WERI-Rb-1 (cell line): ENCODE results near the gene ACAP1.

Source experiments
- DNase-seq: peaks from one replicate; pipeline ENCODE4 v3.0.0-alpha.2; 2020
- H3K27ac ChIP-seq: fragments of 250-450 bp; sonication (Bioruptor Pico); 2 replicates; pipeline ENCODE4 v1.5.1; 2020; ENCODE audit warnings: mild to moderate bottlenecking, moderate library complexity
- H3K27me3 ChIP-seq: fragments of 250-450 bp; sonication (Bioruptor Pico); 2 replicates; pipeline ENCODE4 v1.5.1; 2021; ENCODE audit warnings: mild to moderate bottlenecking, low read depth, moderate library complexity; ENCODE audit not compliant: insufficient read depth, severe bottlenecking
- H3K36me3 ChIP-seq: fragments of 250-450 bp; sonication (Bioruptor Pico); 2 replicates; pipeline ENCODE4 v1.5.1; 2020; ENCODE audit warnings: mild to moderate bottlenecking, moderate library complexity
- H3K4me3 ChIP-seq: 2 replicates; pipeline ENCODE4 v1.5.1; 2011; ENCODE audit warnings: low read depth, mild to moderate bottlenecking, control low read depth, low read length
- H3K9me3 ChIP-seq: fragments of 250-450 bp; sonication (Bioruptor Pico); 2 replicates; pipeline ENCODE4 v1.5.1; 2021; ENCODE audit warnings: mild to moderate bottlenecking, moderate library complexity; ENCODE audit not compliant: severe bottlenecking
- CTCF ChIP-seq: IDR thresholded peaks from 2 replicates; pipeline ENCODE4 v1.5.1; 2011; ENCODE audit warnings: low read depth, mild to moderate bottlenecking, control low read depth, inconsistent platforms, low read length

The ACAP1 gene

GRCh38 chr17:7391307-7391706 is 55.0 kb downstream of the ACAP1 start:
- no peaks in the 10 kb centered on the region for H3K27me3 ChIP-seq
- no peak overlapping the region for H3K27ac ChIP-seq
- no peak for DNase-seq
- no peaks in the 10 kb centered on the region for H3K9me3 ChIP-seq
- TF ChIP-seq CTCF: no peak
- peaks cover 23% of the 10 kb centered on the region for H3K36me3 ChIP-seq
- no peak overlapping the region for H3K4me3 ChIP-seq

DNA sequence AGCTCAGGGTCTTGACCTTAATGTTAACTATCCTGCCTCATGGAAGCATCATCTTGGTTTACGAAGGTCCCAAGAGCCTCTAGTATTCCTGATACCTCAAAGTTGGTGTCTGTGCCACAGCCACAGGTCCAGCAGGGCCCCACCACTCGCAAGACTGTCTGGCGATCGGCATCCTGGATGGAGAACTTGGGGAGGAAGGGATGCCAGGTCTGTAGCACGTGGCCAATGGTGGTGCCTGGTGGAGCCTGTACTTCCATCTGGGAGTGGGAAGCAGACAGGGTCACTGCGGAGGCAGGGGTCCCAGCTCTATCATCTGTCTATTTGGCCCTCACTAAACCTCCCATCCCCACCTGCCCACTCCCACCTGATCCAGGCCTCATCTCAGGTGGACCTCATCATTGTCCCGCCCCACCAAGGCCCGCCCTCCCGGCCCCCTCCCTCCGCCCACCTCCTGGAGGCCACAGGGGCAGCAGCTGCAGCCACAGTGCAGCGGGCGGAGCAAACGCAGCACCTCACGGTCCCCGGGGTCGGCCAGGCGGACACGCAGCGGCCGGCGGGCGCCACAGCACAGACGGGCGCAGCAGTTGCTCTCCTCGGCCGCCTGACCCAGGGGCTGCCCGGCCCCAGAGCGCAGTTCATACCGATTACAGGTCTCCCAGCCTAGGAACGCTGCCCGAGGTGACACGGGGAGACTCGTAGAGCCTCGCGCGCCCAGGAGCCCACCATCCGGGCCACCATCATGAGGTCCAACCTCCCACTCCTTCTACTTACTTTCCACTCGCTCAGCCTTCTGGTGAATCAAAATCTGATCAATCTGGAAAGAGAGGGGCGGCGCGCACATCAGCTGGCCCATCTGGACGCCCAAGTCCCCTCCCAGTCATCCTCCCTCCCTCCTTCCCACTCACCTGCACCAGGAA is 56.6 kb downstream of the ACAP1 start:
- no peak overlapping the region for H3K4me3 ChIP-seq

DNA sequence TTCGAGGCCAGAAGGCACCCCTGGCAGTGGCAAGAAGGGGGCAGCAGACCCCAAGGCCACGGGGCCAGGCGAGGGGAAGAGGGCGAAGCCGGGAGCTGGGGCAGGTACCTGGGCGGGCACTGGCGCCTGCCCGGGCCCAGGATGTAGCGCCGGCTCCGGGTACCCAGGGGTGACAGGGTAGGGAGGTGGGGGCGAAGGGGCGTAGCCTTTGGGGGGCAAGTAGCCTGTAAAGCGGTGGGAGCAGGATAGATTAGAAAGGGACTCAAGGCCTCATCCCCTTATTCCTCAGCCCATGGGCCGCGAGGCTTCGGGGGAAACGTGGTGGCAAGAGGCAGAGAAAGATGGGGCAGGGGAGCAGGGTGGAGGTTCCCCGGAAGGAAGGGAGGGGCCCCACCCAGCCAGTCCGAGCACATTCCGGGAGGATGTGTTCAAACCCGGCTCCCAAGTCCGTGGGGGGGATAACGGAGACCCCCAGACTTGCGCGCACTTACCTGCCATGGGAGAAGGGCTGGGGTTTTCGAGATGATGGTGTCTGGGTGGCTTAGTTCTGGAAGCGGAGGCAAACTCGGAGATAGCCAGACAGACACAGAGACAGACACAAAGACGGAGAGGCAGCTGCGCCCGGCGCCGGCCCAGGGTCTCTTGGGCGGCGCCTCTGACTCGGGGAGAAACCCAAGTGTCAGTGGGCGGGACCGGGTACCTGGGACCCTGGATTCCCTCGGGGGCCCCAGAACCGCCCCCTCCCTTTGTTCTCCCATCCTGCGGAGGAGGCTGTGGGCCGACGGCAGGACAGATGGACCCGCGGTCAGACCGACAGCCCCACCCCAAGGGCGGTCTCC is 57.5 kb downstream of the ACAP1 start:
- peak; percentile 10; the same call in 1 of the 2 replicates for TF ChIP-seq CTCF
- peak overlapping the region; percentile 75 for H3K27ac ChIP-seq
- H3K27me3 ChIP-seq: no peaks in the 10 kb centered on the region
- no peaks in the 10 kb centered on the region for H3K9me3 ChIP-seq
- peak overlapping the region; percentile 49 for H3K4me3 ChIP-seq
- peak; percentile 61 for DNase-seq
- H3K36me3 ChIP-seq: peaks cover 17% of the 10 kb centered on the region

More for the DNA sequence above, 56.6 kb downstream of the ACAP1 start:
- Histone ChIP-seq H3K36me3 (peaks cover 23% of the 10 kb centered on the region), H3K27me3 (no peaks in the 10 kb centered on the region), H3K9me3 (no peaks in the 10 kb centered on the region), H3K27ac (no peak overlapping the region)
- no peak for TF ChIP-seq CTCF
- no peak for DNase-seq

GRCh38 chr17:7394452-7395191 is 58.3 kb downstream of the ACAP1 start, which contains the start of gene PLSCR3:
Gene PLSCR3 (minus strand): TSS chr17:7394525. CDS start chr17:7394110, 415 bp downstream.
- peak within 1 kb of the TSS; percentile 75 for H3K27ac ChIP-seq
- TF ChIP-seq CTCF: peak; percentile 65
- no peaks in the 10 kb centered on the region for H3K9me3 ChIP-seq
- peak within 1 kb of the TSS; percentile 49 for H3K4me3 ChIP-seq
- peaks cover 9% of the 10 kb centered on the region for H3K36me3 ChIP-seq
- no peaks in the 10 kb centered on the region for H3K27me3 ChIP-seq
- peak; percentile 90 for DNase-seq

- Histone ChIP-seq H3K36me3 (peaks cover 5% of the 10 kb centered on the region), H3K4me3 (no peak overlapping the region), H3K27ac (no peak overlapping the region), H3K9me3 (no peaks in the 10 kb centered on the region), H3K27me3 (no peaks in the 10 kb centered on the region)
- DNase-seq: no peak
- TF ChIP-seq CTCF: no peak
Observed at GRCh38 chr17:7396147-7396546, 59.8 kb downstream of the ACAP1 start.
